ENCODE results near the gene NFATC2.

- TF ChIP-seq CTCF (conservative IDR thresholded peaks at IDR 0.05; ENCODE audit: low read length) (no peak), EZH2phosphoT487 (IDR thresholded peaks at IDR 0.05; ENCODE audit: borderline replicate concordance) (no peak)
Observed at GRCh38 chr20:51495291-51495690, 47.2 kb downstream of the NFATC2 start.
